Lower leg skin (tissue), 3 donors: ENCODE results near the gene USP49.

Experiments
- POLR2A ChIP-seq, 2 donors: fragments of 450-650 bp; IDR thresholded peaks; one replicate each; pipeline ENCODE4 v1.6.1; 2016 to 2017; ENCODE audit warnings: antibody characterized with exemption in 2 of 2, mild to moderate bottlenecking in 1 of 2, moderate library complexity in 1 of 2
- TF ChIP-seq, protein P1 (sequence below), 3 donors: fragments of 450-650 bp; IDR thresholded peaks; one replicate each; pipeline ENCODE4 v1.5.1; 2016; ENCODE audit warnings: antibody characterized with exemption in 3 of 3, mild to moderate bottlenecking in 3 of 3, moderate library complexity in 2 of 3

DNA sequence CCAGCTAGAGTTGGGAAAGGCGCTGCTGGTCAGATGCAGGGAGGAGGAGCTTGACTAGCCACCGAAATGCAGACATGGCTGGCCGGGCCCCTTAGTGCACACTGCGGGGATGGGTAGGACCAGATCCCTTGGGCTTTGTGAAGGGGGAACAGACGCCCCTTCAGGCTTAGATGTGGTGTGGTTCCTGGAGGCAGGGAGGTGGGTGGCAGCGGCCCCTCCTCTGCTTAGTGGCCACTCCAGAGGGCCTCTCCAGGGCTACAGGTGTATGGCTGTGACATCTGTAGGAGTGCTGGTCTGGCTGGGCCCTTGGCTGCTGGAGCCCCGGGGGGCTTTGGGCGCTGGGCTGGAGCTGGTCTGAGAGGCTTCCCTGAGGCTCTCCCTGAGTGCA is 40.5 kb upstream of the USP49 start:
- TF ChIP-seq, protein P1, sequence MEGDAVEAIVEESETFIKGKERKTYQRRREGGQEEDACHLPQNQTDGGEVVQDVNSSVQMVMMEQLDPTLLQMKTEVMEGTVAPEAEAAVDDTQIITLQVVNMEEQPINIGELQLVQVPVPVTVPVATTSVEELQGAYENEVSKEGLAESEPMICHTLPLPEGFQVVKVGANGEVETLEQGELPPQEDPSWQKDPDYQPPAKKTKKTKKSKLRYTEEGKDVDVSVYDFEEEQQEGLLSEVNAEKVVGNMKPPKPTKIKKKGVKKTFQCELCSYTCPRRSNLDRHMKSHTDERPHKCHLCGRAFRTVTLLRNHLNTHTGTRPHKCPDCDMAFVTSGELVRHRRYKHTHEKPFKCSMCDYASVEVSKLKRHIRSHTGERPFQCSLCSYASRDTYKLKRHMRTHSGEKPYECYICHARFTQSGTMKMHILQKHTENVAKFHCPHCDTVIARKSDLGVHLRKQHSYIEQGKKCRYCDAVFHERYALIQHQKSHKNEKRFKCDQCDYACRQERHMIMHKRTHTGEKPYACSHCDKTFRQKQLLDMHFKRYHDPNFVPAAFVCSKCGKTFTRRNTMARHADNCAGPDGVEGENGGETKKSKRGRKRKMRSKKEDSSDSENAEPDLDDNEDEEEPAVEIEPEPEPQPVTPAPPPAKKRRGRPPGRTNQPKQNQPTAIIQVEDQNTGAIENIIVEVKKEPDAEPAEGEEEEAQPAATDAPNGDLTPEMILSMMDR (IDR thresholded peaks at IDR 0.05) = no peak
- TF ChIP-seq POLR2A (IDR thresholded peaks at IDR 0.05) = no peak
